AG09319 (cell line): ENCODE results near the gene CAPN10.

Experiments
- DNase-seq: peaks from one replicate; pipeline ENCODE4 v3.0.0-alpha.2; 2010; ENCODE audit warnings: low read depth; ENCODE audit errors: extremely low read depth
- CTCF ChIP-seq: IDR thresholded peaks from 2 replicates; pipeline ENCODE4 v1.5.1; 2011; ENCODE audit warnings: low read depth, mild to moderate bottlenecking, inconsistent platforms, low read length, moderate library complexity

CAPN10 gene

GRCh38 chr2:240569523-240569997, 17.0 kb upstream of the CAPN10 start:
- TF ChIP-seq CTCF = no peak
- DNase-seq = no peak

GRCh38 chr2:240569998-240570530, 16.5 kb upstream of the CAPN10 start:
- no peak for TF ChIP-seq CTCF
- no peak for DNase-seq

- TF ChIP-seq CTCF = no peak
- no peak for DNase-seq
Observed at GRCh38 chr2:240570531-240571313, 15.8 kb upstream of the CAPN10 start.

- no peak for TF ChIP-seq CTCF
- no peak for DNase-seq
Observed at GRCh38 chr2:240571314-240571973, 15.1 kb upstream of the CAPN10 start.

- no peak for DNase-seq
- no peak for TF ChIP-seq CTCF
Observed at GRCh38 chr2:240572141-240573031, 14.1 kb upstream of the CAPN10 start.

- no peak for DNase-seq
- no peak for TF ChIP-seq CTCF
Observed at GRCh38 chr2:240573071-240573515, 13.4 kb upstream of the CAPN10 start.
